Hematopoietic multipotent progenitor cell (in vitro differentiated cells): ENCODE data around the gene KEL. TPM values are rescaled to one million over a fixed set of nuclear protein-coding genes. Genes with fewer than 3 reads are reported as not detected.
A peak's percentile ranks its signal among the peaks of the same experiment; 100 is the strongest.

Source experiments
- DNase-seq, 3 donors: peaks; one replicate each; pipeline ENCODE4 v3.0.0-alpha.2; 2011 to 2015; ENCODE audit warnings: low read depth in 2 of 3, low spot score in 2 of 3
- total RNA-seq: library from RNA; depleted of rRNA; stranded (reverse); fragments of >200 nt; gene quantifications from one replicate; pipeline ENCODE4 v1.2.3, GENCODE V29; 2012

Gene KEL
- total RNA-seq, 1 donor: 2.4 TPM

DNA sequence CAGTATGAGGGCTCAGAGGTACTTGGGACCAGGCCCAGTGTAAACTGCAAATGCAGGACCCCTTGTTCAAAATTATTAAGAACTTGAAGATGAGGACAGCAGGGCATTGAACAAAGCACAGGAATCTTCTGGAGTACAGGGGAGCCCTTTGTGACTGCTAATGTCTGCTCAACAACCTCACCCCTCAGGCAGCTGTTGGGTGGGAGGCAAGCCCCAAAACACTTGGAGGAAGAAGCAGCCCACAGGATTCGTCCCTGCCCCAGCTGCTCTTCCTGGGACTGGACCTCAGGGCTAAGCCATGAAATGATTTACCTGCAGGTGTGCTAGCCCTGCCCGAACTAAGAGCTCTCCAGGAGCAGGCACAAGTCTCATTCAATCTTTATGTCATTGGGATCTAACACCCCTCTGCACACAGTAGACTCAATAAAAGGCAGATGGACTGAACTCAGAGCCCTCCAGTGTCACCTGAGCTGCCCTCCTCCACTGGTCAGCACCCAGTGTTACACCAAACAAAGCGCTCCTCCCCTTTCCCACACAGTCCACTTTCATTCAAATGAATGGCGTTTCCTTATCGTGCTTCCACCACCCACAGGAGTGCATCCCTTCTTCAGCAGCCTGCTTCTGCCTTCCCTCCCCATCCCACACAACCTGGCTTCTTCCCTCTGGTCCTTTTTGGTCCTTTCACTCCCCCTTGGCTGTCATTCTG, 29.6 kb downstream of the KEL start:
- no peak for DNase-seq

DNA sequence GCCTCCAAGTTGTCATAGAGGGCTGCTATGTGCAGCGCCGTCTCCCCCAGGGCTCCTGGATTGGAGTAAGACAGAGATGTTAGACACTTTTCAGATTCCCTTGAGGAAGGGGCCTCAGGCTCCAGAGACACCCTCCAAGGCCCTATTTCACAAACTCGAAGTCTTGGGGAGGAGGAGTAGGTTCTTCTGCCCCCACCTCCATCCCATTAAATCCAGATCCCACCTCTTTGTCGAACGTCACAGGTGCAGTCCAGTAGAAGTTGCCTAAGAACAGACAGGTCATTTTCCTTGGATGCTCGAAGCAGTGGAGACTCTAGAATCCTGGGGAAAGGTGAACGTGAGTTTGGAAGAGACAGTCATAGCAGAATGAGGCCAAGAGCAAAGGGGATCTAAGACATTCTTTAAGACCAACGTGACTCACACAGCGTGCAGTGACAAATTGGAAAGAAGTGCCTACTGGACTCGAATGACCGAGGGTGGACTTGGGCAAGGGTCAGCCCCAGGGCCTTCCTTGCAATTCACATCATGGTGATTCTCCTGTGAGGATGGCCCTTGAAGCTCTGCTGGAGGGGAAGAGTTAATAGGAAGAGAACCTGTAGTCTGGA, 31.9 kb downstream of the KEL start:
- DNase-seq: no peak

DNA sequence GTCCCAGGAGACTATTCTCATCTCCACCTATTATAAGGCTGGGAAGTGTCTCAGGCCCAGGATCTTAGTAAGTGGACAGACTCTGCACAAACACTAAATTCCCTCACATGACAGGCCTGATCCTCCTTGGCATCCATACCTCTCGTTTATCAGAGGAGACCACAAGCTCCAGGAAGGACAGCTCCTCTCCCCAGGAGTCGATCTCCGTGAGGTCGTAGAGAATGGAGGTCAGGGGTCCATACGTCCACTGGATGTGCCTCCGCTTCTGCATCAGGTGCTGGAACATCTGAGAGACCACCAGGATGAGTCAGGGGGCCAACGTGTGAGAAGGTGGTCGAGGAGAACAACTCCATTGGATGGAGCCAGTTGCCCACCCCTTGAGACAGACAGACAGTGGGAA, 34.2 kb downstream of the KEL start:
- DNase-seq: no peak

DNA sequence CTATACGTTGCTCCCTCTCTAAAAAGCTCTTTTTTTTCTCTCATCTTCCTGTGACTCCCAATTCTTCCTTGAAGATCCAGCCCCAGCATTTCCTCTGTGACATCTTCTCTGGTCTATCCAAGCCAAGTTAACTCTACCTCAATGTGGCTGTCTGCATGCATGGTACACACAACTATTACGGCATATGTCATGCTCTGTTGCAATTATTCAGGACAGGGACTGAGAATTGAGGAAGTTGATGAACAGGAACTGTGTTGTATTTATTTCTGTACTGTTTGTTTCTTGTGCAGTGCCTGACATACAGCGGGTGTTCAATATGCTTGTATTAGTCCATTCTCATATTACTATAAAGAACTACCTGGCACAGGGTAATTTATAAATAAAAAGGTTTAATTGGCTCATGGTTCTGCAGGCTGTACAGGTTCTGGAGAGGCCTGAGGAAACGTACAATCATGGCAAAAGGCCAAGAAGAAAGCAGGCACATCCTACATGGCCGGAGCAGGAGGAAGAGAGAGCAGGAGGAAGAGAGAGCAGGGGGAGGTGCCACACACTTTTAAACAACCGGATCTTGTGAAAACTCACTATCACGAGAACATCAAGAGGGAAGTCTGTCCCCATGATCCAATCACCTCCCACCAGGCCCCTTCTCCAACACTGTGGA, 34.9 kb downstream of the KEL start:
- DNase-seq: peak in 1 of 3 donors; percentile 1

DNA sequence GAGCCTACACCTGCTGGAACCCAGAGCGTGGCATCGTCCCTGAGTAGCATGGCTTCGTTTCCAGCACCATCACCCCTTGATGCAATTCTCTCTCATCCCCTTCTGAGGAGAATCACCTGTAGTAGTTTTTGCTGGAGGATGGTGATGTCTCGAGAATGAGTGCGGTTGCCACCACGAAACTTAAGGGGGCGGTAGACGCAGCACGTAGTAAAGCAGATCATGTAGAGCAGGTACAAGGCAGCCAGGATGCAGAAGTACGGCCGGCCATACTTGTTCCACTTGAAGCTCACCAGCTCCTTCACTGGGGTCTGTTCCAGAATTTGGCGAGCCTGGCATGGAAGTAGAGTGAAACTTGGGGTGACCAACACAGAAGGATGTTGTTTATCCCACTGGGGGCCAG, 36.8 kb downstream of the KEL start:
- no peak for DNase-seq

DNA sequence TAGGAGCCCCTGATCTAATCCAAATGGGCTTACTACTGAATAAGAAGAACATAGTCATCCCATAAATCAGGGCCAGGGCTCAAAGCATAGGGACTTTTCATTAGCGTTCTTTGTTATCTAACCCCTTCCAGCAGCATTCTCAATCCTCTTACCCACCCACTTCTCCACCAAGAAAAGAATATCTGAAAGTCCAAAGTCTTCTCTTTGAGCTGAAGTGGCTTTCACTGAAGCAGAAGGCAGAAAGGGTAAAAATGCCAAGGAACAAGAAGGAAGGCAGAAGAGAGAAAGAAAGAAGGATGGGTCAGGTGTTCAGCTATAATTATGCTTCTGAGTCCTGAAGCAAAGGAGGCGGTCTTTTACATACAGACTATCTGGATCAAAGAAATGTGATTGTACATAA, 38.8 kb downstream of the KEL start:
- no peak for DNase-seq

DNA sequence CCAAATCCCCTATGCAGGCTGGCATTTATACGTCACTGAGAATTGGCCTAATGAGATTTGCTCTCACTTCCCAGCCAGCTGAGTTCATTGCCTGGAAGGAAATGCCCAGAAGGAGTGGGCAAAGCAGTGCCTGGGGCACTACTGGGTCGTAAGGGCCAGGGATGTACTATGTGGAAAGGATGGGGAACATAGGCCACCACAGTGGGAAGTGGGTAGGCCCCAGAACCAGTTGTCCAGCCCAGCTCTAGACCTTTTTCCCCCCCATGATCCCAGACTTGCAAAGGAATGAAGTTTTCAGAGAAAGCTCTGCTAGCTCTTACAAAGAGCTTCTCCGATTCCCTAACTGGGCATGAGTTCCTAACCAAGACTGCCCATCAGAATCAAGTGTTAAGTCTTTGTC, 42.5 kb downstream of the KEL start:
- no peak for DNase-seq

DNA sequence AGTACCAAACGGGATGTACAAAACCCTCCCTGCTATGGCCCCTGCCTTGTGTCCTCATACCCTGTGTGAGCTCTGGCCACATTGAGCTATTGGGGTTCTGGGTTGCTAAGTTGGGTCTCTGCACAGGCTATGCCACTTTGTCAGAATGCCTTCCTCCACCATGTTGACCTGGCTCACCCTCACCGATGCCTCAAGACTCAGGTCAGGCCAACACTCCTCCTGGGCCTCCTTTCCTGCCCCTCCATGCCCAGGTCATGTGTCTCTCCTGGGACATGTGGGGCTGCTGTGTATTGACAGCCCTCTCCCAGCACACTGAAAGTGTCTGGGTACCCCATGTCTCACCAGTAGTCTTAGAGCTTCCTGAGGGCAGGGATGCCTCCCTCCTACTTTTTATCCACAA, 43.3 kb downstream of the KEL start:
- DNase-seq: no peak

DNA sequence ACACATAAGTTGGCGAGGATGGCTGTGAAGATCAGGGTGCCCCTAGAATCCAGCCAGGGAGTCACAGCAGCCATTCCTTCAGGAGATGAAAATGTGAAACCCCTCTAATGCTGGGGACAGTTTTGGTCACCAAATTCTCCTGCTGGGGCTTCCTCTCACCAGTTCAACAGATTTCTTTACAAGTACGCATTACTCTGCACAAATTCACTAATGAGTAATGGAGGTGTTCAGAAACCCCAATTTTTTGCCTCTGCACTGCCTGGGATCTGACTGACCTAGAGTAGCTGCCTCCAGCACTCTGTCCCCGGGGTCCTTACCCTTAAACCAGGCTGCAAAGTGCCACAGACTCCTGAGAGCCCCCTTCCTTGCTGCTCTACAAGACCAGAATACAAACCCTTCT, 44.7 kb downstream of the KEL start:
- DNase-seq: no peak

DNA sequence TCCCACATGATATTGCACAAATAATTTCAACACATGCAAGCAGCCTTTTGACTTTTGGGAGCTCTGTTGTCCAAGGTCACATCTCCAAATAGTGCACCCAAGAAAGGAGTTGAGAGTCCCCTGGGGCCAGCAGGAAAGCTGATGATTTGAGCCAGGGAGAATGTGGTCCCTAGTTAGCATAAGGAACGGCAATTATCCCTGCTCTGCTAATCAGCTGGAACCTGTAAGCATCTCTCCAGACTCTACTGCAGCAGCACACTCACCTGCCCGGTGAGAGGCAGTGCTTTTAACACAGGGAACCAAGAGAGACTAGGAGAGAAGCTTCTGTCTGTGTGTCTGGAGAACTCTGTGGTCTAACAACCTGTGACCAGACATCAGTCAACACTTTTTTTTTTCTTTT, 45.7 kb downstream of the KEL start:
- DNase-seq: no peak

DNA sequence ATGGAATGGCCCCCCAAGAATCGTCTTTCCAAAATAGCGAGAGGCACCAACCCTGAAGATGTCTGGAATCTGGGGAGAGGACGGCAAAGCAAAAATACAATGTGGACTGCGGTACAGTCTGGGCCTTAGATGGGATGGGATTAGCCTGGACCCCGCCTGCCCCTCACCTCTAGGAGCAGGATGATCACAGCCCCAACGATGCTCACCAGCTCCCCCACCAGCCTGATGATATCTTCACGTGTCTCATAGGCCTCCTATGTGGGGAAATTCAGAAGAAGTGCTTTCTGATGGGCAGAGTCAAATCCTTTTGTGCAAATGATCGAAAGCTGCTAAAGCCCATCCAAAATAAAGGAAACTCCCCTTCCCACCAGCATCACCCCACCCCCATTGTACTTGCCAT, 46.8 kb downstream of the KEL start:
- no peak for DNase-seq

DNA sequence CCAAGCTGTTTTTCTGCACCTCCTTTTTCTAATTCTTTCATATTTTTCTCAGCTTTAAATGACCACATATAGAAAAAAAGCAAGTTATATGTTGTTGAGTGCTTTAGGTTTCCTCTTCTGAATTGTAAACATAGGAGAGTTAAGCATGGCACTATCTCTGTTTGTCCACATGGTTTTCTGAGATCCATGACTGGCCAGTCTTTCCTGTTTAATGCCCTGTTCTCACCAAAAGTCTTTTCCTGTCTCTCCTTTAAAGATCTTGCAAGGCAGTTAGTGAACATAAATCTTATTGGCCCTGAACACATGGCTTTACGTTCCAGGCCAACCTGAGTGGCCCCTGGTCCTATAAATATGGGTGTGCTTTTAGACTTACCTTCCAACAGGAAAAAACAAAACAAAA, 48.0 kb downstream of the KEL start:
- no peak for DNase-seq

DNA sequence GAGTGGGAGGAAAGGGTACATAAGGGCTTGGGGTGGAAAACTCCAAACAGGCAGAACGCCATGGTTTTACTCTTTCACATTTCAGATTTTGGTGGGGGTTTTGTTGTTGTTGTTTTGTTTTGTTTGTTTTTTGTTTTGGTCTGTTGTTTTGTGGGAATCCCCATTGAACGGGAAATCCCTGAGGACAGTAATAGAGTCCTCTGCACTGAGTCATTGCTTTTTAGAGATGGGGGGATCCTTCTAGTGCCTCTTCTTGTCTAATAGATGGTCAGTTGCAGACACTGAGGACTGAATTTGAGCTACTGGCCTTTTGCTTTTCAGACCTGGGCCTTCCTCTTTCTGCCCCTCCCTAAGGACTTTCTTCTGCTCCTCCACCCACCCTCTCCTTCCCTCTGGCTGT, 48.6 kb downstream of the KEL start:
- no peak for DNase-seq

DNA sequence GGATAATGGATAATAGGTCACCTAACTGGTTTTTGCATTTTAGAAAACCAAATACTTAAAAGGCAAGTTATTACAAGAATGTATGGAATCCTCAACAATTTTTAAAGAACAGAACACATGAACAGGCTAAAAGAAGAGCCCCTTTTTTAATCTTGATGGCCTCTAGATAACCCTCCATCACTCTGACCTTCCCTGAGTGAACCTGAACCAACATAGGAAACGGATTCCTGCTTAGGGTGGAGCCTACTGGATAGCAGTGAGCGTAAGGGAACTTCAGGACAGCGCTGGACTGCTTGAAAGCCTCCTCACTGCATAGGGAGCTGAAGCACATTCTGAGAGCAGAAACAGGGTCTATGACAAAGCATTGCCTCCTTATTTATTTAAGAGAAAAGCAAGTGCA, 49.1 kb downstream of the KEL start:
- no peak for DNase-seq

DNA sequence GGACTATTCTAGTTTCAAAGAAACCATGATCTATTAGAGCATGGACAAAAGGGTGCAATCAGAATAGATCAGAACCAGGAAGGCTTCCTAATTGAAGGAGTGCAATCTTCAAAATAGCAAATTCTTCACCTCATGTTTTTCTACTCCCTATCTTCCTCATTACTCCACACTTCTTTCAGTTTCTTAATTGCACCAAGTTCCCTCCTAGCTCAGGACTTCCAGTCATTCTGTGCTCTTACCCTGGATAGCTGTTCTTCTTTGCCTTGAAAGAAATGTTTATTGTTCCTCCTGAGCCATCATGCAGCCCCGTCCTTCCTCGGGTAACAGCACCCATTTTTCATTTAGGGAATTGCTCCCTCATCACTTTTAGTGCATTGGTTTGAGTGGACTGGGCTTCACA, 51.7 kb downstream of the KEL start:
- no peak for DNase-seq

DNA sequence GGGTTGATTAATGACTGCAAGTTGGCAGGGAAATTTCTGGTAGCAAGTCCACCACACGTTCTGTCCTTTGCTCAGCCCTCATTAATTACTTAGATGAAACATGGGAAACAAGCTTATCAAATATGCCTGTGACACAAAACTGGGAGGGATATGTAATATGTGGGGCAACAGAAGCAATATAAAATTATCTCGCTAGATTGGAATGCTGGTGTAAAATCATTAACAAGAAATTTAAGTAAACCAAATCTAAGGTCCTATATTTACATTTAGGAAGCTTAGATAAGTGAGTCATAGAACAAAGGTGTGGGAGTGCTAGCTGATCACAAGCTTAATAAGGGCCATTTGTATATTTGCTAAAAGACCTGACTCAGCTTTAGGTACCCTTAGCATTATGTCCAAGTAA, 52.1 kb downstream of the KEL start:
- no peak for DNase-seq

DNA sequence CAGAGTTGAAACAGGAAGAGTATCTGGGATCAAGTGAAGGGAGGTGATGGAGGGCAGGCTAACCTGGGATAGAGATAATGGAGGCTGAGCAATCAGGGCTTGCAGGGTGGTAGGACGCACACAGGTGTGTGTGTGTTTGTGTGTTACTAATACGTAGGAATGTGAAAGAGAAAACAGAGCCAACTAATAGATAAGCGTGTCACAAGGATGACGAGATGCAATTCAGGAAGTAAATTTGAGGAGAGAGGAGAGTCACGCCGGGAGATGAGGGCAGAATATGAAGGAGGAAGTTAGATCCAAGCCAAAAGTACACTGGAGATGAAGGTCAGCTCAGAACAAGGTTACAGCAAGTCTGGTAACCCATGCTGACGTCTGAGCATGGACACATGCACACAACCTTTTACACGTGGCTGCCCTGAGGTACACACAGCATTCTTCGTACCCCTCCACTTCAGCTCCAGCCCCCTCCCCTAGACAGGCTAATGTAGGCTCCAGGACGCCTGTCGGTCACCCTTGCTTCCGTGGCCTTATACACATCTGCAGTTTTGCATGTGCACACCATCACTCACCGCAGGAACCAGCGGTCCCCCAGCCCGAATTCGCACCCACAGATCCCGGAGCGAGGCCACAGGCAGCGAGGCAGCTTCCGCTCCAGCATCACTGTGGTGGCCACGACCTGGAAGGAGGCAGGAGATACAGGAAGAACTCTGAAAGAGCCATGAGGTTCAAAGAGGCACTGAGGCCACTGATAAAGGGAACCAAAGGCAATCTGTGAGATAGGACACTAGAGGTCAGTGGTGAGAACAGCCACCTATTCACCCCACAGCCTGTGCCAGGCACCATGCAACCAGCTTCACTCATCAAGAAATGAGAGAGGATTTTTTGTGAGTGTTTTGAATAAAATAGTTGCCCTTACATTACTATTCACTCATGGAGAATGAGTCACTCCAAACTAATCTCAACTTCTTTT, 53.0 kb downstream of the KEL start:
- peak in 2 of 3 donors; percentile 22 to 30 for DNase-seq

DNA sequence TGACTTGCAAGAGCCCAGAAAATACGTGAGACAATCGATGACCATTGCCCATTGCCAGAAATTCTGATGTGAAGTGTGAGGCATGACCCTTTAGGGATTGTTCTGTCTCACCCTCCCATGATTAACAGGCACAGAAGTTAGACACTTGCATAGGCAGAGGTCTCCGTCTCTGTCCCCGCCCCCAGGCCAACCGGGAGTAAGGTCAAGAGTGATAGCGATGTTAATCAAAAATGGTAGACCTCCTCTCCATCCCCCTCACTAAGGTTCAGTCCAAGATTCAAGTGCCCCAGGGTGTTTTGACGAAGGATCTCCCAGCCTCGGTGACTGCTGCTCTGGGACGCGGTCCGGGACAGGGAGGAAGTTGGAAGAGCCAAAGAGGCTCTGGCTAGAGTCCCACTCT, 53.9 kb downstream of the KEL start:
- no peak for DNase-seq

DNA sequence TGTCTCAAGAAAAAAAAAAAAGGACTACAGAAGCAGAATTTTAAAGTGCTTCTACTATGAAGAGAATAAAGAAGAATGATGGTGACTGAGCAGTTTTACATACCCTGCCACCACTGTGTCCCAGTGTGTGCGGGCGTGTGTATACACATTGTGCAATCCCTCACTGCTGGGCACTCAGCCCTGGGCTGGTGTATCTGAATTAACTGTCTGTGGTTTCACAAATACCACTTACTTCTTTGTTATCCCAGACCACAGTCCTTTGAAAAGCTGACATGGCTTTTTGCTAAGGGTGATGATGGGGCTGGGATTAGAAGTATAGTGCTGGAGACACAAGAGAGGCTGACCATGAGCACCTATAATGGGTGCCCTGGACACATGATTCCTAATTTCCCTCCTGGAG, 55.5 kb downstream of the KEL start:
- no peak for DNase-seq

DNA sequence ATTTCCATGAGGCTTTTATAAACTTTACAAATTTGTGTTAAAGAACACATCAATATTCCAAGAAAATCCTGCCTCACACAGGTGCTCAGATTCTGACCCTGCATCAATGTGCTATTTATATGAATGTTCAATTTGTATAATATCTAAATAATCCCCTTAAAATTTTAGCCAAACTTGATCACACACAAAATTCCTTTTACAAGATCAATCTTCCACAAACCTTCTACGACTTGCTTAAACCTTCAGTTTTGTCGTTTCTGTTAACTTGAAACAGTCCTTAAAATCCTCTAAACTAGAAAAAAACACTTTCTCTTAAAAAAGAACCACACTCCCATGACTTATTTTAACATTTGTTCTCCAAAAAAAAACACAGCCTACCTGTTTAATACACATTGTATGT, 56.4 kb downstream of the KEL start:
- DNase-seq: no peak

DNA sequence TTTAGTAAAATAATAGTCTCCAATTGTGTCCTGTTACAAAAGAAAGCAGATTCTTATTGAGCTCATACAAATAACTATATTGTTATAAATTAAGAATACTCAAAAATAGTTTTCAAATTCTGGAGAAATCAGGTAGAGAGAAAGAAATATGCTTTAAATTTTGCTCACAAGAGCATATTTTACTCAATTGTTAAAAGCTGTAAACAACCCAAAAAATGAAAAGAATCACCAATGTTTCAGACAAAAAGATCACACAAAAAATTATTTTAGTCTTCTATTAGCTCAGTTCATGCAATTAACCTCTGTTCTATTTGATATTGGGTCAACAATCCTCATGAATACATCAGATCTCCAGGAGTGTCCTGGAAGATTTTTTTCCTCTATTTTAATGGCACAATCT, 58.0 kb downstream of the KEL start:
- no peak for DNase-seq
